ENCODE data around the gene CERK.
A peak's percentile ranks its signal among the peaks of the same experiment; 100 is the strongest.

The CERK gene

GRCh38 chr22:46749682-46750529 is 11.9 kb upstream of the CERK start:
- Histone ChIP-seq H3K4me3 (ENCODE audit: low read depth, low read length) (no peak overlapping the region), H3K27me3 (replicated peaks) (no peaks in the 10 kb centered on the region), H3K27ac (no peak overlapping the region), H3K36me3 (replicated peaks) (no peaks in the 10 kb centered on the region)
- TF ChIP-seq CTCF (IDR thresholded peaks at IDR 0.05; ENCODE audit: low read depth, low read length, missing control alignments): no peak
- in situ Hi-C loops (cut with HindIII; ENCODE audit: low pct_ligation_motif_present, low sequenced_read_pairs): no loop called here
- no peak for DNase-seq

DNA sequence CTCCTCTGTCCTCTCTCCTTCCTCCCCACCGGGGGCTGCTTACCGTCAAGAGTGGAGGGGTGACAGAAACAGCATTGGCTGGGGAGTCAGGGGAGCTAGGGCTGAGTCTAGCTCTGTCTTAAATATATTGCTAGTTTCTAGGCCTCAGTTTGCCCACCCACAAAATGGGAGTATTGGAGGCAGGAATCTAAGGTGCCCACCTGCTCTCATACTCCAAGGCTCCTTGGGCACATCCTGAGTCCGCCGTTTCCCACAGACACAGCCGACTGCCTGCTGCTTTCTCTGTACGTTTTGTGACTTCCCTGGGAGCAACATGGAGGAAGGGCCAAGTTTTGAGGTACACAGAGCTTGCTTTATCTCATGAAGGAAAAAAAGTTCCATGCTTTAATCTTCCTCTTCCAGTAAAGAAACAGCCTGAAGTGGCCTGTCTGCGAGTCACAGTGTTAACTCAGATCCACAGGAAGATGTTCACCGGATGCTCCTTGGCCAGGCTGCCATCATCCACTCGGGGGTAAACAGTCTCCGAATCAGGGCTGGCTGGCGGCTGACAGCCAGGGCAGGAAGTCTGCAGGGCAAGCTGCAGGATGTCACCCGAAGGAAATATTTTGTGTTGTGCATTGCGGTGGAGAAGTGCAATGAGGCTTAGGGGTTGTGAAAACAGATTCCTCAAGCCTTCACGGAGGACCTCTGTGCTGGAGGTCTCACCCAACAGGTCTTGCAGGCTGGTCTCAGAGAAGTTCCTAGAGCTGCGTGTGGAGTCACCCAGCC is 11.0 kb upstream of the CERK start:
- in situ Hi-C loops (cut with HindIII; ENCODE audit: low pct_ligation_motif_present, low sequenced_read_pairs): no loop called here
- H3K4me3 ChIP-seq (ENCODE audit: low read depth, low read length): no peak overlapping the region
- H3K27ac ChIP-seq: peak overlapping the region; percentile 17
- TF ChIP-seq CTCF (IDR thresholded peaks at IDR 0.05; ENCODE audit: low read depth, low read length, missing control alignments): no peak
- H3K27me3 ChIP-seq (replicated peaks): no peaks in the 10 kb centered on the region
- no peaks in the 10 kb centered on the region for H3K36me3 ChIP-seq (replicated peaks)
- no peak for DNase-seq

DNA sequence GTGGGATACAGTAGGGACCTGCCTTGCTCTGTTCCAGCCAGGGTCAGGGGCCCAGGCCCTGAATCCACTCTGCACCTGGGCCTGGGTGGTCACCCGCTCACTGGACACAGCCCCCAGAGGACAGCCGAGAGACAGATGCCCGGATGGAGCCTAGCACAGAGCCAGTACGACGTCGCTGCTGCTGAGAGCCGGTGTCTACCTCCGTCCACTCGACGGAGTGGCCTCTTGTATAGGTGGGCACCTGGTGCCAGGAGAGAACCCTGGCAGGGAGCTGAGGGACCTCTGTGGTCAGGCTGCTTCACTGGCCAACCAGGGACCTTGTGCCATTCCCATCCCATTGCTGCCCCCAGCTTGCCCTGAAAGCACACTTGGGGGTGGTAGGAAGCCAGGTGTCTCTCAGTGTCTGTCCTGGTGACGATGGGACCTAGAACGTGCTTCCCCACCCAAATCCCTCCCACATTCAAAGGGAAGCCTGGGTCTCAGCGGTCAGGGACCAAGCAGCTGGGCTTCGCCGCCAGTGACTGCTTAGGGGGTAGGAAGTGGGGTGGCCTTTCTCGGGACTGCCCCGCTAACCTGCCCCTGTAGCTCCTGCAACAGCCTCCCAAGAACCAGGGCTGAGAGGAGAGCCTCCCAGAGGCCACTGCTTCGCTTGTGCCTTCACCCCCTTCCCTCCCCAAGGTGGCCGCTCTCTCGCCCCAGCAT is 10.3 kb upstream of the CERK start:
- Histone ChIP-seq H3K27ac (no peak overlapping the region), H3K36me3 (replicated peaks) (no peaks in the 10 kb centered on the region), H3K4me3 (ENCODE audit: low read depth, low read length) (no peak overlapping the region), H3K27me3 (replicated peaks) (no peaks in the 10 kb centered on the region)
- TF ChIP-seq CTCF (IDR thresholded peaks at IDR 0.05; ENCODE audit: low read depth, low read length, missing control alignments): no peak
- in situ Hi-C loops (cut with HindIII; ENCODE audit: low pct_ligation_motif_present, low sequenced_read_pairs): no loop called here
- DNase-seq: no peak

- Histone ChIP-seq H3K36me3 (replicated peaks) (no peaks in the 10 kb centered on the region), H3K4me3 (ENCODE audit: low read depth, low read length) (no peak overlapping the region), H3K27ac (no peak overlapping the region), H3K27me3 (replicated peaks) (no peaks in the 10 kb centered on the region)
- TF ChIP-seq CTCF (IDR thresholded peaks at IDR 0.05; ENCODE audit: low read depth, low read length, missing control alignments): no peak
- in situ Hi-C loops (cut with HindIII; ENCODE audit: low pct_ligation_motif_present, low sequenced_read_pairs): no loop called here
- no peak for DNase-seq
Measured at GRCh38 chr22:46747646-46748045, 9.6 kb upstream of the CERK start.

- H3K27ac ChIP-seq: no peak overlapping the region
- H3K27me3 ChIP-seq (replicated peaks): no peaks in the 10 kb centered on the region
- no peak for TF ChIP-seq CTCF (IDR thresholded peaks at IDR 0.05; ENCODE audit: low read depth, low read length, missing control alignments)
- DNase-seq: no peak
- no peak overlapping the region for H3K4me3 ChIP-seq (ENCODE audit: low read depth, low read length)
- H3K36me3 ChIP-seq (replicated peaks): no peaks in the 10 kb centered on the region
- in situ Hi-C loops (cut with HindIII; ENCODE audit: low pct_ligation_motif_present, low sequenced_read_pairs): no loop called here
Measured at GRCh38 chr22:46746620-46747019, 8.6 kb upstream of the CERK start.
